HT1080 (cell line): ENCODE results near the gene CASZ1. TPM values are rescaled to one million over a fixed set of nuclear protein-coding genes. Genes with fewer than 3 reads are reported as not detected.

Experiments
- DNase-seq: peaks from one replicate; pipeline ENCODE4 v3.0.0-alpha.2; 2015; ENCODE audit warnings: low read depth
- total RNA-seq: library from RNA; depleted of rRNA; stranded (reverse); fragments of >200 nt; shearing (Covaris generic); gene quantifications from 2 replicates; pipeline ENCODE4 v1.2.3, GENCODE V29; 2014

Gene CASZ1
- total RNA-seq, 1 experiment from 2014 or later = 1.7 TPM

DNA sequence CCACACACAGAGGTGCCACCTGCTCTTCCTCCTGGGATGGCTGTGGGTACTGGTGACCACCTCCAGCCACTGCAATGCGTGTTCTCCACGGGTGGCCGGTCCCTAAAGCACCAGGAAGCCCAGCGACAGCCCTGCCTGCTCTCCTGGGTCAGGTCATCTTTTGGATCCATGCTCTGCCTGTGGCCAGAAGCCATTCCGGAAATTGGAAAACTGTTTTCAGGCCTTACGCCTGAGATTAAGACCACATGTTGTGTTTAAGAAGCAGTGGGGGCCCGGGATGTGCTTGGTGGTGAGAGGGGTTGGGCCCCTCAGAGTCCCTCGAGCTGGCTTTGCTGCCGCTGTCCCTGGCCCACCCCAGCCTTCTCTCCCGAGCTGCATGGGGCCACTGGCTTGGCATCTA is 170.9 kb downstream of the CASZ1 start:
- no peak for DNase-seq

- DNase-seq = no peak
Measured at GRCh38 chr1:10625076-10625475, 171.4 kb downstream of the CASZ1 start.

DNA sequence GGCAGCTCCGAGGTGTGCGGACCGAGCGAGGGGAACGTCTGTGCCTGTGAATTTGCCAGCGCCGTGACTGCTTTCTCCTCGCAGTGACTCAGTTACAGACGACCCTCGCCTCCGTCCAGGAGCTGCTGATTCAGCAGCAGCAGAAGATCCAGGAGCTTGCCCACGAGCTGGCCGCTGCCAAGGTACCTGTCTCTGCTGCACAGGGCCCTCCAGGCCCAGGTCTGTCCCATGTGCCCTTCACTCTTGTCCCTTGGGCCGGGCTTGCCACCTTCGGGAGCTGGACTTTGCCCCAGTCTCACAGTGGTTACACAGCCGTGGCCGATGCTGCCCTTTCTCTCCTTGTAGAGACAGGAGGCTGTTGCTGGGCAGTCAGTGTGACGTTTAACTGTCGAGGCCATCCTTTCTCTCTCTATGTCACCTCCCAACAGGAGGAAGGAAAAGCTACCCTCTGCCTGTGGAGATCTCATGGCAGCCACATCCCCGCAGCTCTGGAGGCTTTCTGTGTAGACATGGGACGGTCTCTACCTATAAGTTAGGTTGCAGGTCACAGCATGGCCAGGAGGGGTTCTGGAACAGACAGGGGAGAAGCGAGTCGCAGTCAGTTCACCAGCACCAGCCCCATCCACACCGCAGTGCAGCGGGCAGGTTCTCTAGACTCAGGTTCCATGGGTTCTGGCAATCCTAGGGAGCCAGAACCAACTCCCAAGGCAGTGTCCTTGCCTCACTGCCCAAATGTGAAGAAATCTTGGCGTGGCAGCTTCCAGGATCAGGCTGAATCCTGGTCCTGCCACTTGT is 172.0 kb downstream of the CASZ1 start:
- no peak for DNase-seq

- no peak for DNase-seq
Measured at GRCh38 chr1:10623686-10624145, 172.7 kb downstream of the CASZ1 start.

DNA sequence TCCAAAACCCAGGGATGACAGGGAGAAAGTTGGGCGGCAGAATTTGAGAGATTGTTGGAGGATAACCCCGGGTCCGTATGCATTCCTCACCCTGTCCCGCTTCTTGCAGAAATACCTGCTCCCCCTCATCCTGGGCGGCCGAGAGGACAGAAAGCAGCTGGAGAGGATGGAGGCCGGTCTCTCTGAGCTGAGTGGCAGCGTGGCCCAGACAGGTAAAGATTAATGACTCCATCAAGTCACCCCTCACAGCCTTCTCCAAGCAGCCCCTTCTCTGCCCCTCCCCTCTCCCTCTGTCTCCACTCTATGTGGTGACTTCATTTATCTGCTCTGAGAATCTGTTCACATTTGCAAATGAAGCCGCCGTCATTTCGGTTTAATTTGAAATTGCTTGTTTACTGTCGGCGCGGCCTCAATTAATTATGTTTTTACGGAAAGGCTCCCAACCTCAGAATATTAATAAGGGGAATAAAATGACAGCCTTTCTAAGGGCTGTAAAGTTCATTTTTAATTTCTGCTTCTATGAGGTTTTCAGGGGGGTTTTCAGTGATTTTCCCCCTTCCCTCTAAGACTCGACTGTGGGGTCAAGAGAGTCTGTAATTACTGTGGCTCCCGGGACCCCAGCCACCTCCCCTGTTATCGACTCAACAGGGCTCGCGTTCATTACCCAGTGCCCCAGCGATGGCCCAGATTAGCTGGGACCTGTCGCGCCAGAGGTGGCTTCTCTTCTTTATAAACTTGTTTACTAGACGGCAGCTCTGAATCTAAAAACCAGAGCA is 173.3 kb downstream of the CASZ1 start:
- DNase-seq = no peak

- DNase-seq = no peak
Measured at GRCh38 chr1:10621906-10622305, 174.5 kb downstream of the CASZ1 start.

DNA sequence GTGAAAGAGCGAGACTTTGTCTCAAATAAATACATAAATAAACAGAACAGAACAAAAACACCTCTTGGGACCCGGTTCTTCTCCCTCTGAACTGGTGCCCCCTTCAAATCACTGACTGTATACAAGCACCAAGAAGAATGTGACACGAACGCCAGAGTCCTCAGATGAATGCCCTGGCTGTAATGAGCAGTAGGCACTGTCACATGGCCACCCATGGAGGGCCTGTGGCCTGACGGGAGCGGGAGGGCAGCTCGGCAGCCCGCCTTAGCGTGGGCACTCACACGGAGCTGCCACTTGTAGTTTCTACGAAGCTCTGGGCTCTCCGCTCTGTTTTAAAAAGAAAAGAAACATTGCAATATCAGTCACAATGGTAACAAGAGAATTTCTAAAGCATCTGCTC is 175.7 kb downstream of the CASZ1 start:
- no peak for DNase-seq

DNA sequence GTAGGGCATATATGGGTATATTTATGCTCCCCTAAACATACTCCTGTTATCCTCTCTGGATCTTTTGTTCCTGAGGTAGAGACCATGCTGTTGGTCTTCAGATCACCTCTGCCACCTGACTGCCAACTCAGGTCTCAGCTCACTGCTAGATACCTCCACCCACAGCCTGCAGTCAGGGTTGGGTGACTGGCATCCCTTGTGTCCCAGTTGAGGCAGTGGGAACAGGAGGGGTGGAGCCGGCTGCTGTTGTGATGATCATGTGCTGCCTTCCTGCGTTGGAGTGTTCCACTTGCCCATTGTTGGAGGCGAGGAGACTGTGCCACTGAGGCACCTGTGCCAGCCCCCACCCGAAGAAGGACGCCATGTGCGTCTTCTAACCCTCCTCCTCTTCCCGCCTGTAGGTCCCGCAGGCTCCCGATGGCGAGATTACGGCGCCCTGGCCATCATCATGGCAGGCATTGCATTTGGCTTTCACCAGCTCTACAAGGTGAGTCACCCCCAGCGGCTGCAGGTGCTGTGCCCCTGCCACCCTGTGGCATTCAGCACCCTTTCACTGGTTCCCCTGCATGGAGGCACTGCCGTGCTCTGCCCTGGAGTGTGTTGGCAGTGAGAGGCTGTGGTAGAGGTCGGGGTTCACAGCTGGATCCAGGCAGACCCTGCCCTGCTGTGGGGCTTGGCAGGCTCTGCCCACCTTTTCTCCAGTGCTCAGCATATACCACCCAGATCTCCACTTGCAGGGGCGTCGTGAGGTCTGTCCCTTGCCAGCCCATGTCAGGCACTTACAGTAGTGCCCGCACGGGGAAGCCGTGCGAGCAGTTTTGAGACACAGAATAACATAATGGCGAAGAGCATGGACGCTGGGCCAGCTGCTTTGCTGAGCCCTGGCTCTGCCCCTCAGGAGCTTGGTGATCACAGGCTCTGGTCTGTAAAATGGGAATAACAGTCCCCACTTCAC is 178.2 kb downstream of the CASZ1 start:
- no peak for DNase-seq

- DNase-seq = no peak
Measured at GRCh38 chr1:10617318-10617717, 179.1 kb downstream of the CASZ1 start.

DNA sequence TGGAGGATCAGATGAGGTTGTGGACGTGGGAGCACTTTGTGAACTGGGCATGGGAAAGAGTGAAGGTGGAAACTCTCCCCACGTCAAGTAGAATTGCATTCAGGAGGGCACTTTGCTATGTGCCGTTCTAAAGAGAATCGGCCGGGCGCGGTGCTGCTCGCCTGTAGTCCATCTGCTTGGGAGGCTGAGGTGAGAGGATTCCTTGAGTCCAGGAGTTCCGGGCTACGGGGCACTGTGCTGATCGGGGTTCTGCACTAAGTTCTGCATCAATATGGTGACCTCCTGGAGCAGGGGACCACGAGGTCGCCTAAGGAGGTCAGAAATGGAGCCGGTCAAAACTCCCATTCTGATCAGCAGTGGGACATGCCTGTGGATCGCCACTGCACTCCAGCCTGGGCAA is 179.8 kb downstream of the CASZ1 start:
- DNase-seq = no peak

DNA sequence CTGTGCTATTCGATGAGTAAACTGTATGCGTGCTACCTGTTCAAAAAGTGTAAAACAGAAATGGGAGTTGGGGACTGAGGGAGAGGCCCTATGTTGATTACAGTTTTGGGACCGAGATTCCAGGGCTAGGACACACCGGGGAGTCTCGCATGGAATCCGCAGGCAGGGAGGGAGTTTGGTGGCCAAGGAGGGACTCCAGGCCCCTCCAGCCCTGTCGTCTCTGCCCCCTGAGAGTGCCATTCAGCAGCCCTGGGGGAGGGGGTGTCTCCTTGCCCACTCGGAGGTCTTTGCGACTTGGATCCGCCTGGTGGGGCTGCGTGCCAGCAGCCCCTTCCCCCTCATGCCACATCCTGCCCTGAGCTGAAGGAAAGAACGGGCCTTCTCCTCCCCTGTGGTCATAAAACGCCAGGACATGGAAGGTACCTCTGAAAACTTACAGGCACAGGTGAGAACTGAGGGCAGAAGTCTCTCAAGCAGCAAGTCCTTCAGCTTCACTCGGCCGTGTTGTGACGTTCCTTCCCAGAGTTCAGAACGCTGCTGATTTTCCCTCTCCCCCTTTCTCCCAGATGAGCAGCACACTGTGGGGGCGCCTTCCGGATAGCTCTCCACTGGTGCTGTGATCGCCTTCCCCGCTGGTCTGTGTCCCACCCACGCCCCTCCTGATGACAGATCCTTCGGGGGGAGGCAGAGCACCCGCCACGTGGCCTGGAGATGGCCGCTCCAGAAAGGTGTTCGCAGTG is 180.3 kb downstream of the CASZ1 start:
- no peak for DNase-seq

DNA sequence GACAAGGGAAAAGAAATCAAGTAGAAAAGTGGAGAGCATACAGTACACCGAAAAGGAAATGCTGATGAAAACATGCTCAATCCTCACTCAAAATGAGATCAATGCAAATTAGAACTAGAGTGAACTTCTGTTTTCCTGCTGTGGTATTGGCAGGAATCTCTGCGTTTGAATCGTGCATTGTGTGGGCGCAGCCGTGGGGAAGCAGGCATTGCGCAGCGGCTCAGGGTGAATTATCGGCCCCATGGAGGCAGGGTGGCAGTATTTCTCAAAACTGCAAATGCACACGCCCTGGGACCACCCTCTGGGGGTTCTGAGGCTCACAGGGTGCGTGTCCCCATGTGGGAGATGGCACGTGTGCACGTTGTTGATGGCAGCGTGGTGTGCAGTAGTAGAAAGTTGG is 181.1 kb downstream of the CASZ1 start:
- no peak for DNase-seq

DNA sequence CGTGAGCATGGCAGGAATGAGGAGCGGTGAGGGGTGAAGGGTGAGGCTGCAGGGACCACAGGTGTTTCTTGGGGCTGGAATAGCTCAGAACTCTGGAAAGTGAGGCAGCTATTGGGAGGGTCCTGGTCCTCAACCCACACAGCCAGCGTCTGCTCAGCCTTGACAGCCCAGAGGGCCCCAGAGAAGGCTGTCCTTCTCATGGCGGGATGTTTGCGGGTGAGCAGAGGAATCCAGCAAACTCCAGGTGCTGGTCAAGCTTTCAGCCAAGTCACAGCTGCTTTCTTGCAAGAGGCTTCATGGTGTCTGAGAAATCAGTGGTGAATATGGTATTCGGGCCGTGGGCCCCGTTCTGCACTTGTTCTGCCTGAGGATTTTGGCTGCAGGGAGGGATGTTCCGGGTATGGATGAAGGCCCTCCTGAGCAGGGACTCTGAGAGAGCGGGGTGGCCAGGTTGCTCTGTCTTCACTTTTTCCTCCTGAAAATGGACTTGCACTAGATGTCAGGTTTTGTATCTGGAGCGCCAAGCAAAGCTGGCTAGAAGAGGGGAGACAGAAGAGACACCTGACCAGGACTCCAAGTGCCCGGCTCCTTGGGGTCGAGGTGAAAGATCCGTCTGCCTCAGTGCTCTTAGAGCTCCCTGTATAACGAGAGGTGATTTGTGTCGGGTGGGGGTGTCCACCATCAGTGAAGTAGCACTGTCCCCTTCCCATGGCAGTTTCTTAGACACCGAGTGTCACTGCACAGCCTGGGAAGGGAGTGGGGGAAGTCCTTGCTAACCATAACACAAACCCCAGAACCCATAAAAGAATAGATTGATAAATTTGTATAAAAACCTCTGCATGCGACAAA is 181.8 kb downstream of the CASZ1 start:
- no peak for DNase-seq

GRCh38 chr1:10613861-10614260 is 182.6 kb downstream of the CASZ1 start:
- no peak for DNase-seq

DNA sequence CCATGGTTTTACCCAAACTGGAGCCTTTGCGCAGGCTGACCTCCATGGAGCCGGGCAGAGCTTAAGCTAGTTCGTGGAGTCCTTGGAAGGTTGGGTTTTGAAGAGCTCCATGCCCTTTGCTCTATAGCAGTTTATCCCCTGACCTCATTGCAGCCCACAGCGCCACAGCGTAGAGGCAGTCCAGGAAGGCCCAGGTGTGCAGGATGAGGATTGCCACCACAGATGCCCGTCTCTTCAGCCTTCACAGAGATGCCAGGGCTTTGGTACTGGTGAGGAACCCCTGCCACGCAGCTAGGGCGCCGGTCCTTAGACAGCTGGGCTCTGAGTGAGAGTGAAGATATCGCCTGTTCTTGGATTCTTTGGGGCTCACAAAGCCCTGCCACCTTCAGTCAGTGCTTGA is 183.1 kb downstream of the CASZ1 start:
- DNase-seq = no peak

DNA sequence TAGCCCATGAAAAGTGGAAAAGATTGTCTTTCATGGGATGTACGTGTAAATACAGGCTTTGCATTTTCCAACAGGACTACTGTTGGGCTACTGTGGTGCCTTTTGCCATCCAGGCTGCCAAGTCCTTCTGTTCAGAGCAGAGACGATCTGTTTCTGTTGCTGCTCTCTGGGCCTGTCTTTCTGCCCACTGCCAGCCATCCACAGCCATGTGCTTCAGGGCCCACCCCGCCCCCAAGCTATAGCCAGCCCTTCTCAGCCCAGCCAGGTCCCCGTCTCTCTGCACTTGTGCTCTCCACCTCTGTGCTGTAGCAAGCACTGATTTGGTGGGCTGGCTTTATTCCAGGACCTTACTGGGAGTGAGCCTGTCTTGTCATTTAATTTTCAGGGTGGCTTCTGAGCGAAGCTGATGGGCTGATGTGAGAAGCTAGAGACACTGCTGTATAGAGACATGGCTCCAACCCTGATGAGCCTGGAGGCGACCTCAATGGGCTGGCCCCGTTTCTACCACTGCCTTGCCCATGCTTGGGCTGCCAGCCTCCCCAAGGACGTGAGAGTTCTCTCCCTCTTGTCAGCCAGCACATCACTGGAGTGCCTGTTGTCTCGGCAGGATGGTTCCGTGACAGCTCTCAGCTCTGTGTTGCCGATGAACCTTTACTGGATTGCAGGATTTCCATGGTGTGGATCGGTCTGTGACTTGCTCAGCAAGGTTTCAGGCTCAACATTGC is 183.8 kb downstream of the CASZ1 start:
- DNase-seq = no peak

DNA sequence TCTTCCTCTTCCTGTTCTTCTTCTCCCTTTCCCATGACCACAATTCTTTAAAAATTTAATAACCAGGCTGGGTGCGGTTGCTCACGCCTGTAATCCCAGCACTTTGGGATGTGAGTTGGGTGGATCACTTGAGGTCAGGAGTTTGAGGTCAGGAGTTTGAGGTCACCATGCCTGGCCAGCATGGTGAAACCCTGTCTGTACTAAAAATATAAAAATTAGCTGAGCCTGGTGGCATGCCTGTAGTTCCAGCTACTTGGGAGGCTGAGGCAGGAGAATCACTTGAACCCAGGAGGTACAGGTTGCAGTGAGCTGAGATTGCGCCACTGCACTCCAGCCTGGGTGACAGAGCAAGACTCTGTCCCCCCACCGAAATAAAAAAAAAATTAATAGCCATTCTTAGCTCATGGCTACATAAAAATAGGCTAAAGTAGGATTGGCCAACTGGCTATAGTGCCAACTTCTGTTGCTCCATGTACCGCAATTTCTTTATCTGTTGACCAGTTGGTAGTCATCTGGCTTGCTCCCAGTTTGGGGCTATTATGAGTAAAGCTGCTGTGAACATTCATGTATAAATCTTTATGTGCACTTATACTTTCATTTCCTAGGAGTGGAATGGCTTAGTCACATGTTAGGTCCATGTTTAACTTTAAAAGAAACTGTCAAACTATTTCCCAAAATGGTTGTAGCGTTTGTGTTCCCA is 185.4 kb downstream of the CASZ1 start:
- no peak for DNase-seq

- DNase-seq = no peak
Measured at GRCh38 chr1:10608690-10609089, 187.8 kb downstream of the CASZ1 start.

- no peak for DNase-seq
Measured at GRCh38 chr1:10607228-10607627, 189.2 kb downstream of the CASZ1 start.
